Suprapubic skin (tissue), 4 donors: Measurements from ENCODE around the gene GNAI1. TPM values are rescaled to one million over a fixed set of nuclear protein-coding genes. Genes with fewer than 3 reads are reported as not detected.

Source experiments
- DNase-seq, 2 donors: peaks; one replicate each; pipeline ENCODE4 v3.0.0-alpha.2; 2019; ENCODE audit warnings: low spot score in 2 of 2
- H3K27ac ChIP-seq: fragments of 200-600 bp; sonication (generic); one replicate; pipeline ENCODE4 v1.5.1; 2019
- H3K27me3 ChIP-seq: fragments of 200-600 bp; sonication (generic); one replicate; pipeline ENCODE4 v1.5.1; 2019
- H3K36me3 ChIP-seq: fragments of 200-600 bp; sonication (generic); one replicate; pipeline ENCODE4 v1.5.1; 2019
- H3K4me1 ChIP-seq: fragments of 200-600 bp; sonication (generic); one replicate; pipeline ENCODE4 v1.5.1; 2019
- H3K4me3 ChIP-seq: fragments of 200-600 bp; sonication (generic); one replicate; pipeline ENCODE4 v1.5.1; 2019; ENCODE audit warnings: mild to moderate bottlenecking
- H3K9me3 ChIP-seq: fragments of 200-600 bp; sonication (generic); one replicate; pipeline ENCODE4 v1.5.1; 2019
- CTCF ChIP-seq, 2 donors: fragments of 200-600 bp in 1 of 2; fragments of 450-650 bp in 1 of 2; sonication (generic) in 1 of 2; IDR thresholded peaks; one replicate each; pipeline ENCODE4 v1.5.1; 2016 to 2019; ENCODE audit warnings: antibody characterized with exemption in 2 of 2, mild to moderate bottlenecking in 1 of 2, moderate library complexity in 1 of 2
- EP300 ChIP-seq: sonication (generic); formaldehyde crosslinking; IDR thresholded peaks from one replicate; pipeline ENCODE4 v1.6.1; 2017; ENCODE audit warnings: antibody characterized with exemption
- POLR2A ChIP-seq, 2 donors: fragments of 450-650 bp; IDR thresholded peaks; one replicate each; pipeline ENCODE4 v1.6.1; 2017; ENCODE audit warnings: antibody characterized with exemption in 2 of 2, mild to moderate bottlenecking in 2 of 2, moderate library complexity in 2 of 2
- POLR2AphosphoS5 ChIP-seq, 3 donors: sonication (generic); formaldehyde crosslinking; IDR thresholded peaks; one replicate each; pipeline ENCODE4 v1.6.1; 2017; ENCODE audit warnings: antibody characterized with exemption in 3 of 3
- WGBS: methylation state at CpG from one replicate; pipeline ENCODE4 v1.1.5; 2018; 5-methylcytosine and 5-hydroxymethylcytosine counted together
- total RNA-seq, 4 donors: library from RNA; depleted of rRNA; stranded (reverse); fragments of >200 nt; gene quantifications; one replicate each; pipeline ENCODE4 v1.1.0, GENCODE V29; 2016

Gene GNAI1
- total RNA-seq, 4 donors from 2014 or later: 64.9 to 87.9 (median 72.1) TPM

DNA sequence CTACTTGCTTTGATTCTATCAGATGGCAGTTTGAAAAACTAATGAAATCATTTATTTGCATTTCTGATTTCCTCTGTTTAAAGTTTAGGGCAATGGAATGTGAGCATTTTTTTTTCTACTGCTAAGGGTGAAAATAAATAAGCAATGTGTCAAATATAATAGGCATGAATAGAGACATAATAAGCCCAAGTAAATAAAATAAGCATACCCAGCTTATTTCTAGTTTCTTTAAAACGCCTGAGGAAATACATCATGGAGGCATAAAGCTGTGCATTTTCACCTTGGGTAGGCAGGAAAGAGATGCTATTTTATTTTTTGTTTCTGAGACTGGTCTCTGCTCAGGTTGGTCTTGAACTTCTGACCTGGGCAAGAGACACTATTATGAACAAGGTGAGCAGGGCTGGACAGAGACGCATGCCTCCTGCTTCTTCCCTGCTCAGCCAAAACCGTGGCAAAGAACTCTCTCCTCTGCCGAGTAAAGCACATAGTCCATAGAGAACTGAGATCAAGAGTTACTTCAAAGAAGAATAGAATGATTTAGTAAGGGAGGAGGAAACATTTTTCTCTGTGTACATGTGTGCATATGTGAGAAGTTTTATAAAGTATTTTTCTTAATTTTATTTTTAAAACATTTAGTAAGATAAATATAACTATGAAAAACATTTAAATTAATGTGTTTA is 138.1 kb downstream of the GNAI1 start:
- WGBS: 53% methylated on average over 4 of the region's 4 CpGs
- Histone ChIP-seq H3K4me1 (peaks cover 17% of the 10 kb centered on the region), H3K27ac (no peak overlapping the region), H3K27me3 (no peaks in the 10 kb centered on the region), H3K4me3 (no peak overlapping the region), H3K9me3 (no peaks in the 10 kb centered on the region), H3K36me3 (no peaks in the 10 kb centered on the region)
- TF ChIP-seq CTCF (IDR thresholded peaks at IDR 0.05): no peak
- no peak for TF ChIP-seq POLR2A (IDR thresholded peaks at IDR 0.05)
- TF ChIP-seq POLR2AphosphoS5 (IDR thresholded peaks at IDR 0.05): no peak
- no peak for TF ChIP-seq EP300
- DNase-seq: no peak

DNA sequence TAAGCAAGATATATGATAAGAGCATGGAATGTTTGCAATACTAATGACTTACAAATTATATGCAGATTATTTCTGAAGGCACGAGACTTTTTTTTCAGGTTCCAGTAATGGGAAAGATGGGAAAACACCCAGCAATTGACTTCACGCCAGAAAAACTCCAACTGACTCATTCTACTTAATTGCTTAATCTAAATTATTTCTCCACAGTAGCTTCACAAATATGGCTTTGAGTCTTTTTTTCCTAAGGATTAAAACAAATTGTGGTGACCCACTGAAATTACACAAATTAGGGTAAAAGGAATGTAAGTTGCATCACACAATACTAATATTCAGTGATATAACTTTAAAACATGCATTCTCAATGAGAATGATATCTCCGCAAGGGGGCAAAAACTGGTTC is 138.7 kb downstream of the GNAI1 start:
- Histone ChIP-seq H3K36me3 (no peaks in the 10 kb centered on the region), H3K4me1 (peaks cover 24% of the 10 kb centered on the region), H3K9me3 (no peaks in the 10 kb centered on the region), H3K27ac (no peak overlapping the region), H3K4me3 (no peak overlapping the region), H3K27me3 (no peaks in the 10 kb centered on the region)
- DNase-seq: no peak
- TF ChIP-seq POLR2A (IDR thresholded peaks at IDR 0.05) (no peak), EP300 (no peak), POLR2AphosphoS5 (IDR thresholded peaks at IDR 0.05) (no peak), CTCF (IDR thresholded peaks at IDR 0.05) (no peak)
- 50% methylated on average over 3 of the region's 3 CpGs for WGBS

DNA sequence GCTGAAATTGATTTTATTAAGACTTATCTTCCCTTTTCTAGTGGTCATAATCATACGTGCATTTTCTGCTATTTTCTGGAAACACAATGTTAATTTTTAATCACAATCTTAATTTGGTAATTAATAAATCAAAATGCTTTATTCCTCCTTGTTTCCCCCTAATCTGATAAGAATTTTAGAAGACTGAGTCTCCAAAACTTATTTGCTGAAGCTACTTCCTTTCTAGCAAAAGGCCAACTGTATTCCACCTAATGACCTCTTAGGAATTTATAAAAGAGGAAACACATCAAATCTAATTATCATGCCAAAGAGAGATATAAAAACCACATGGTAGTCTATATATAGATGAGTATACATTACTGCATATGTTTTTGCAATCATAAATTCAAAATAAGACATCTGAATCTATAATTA is 140.6 kb downstream of the GNAI1 start:
- DNase-seq: no peak
- 71% methylated on average over 1 of the region's 1 CpG for WGBS
- Histone ChIP-seq H3K27ac (no peak overlapping the region), H3K36me3 (no peaks in the 10 kb centered on the region), H3K4me1 (peaks cover 29% of the 10 kb centered on the region), H3K9me3 (no peaks in the 10 kb centered on the region), H3K27me3 (no peaks in the 10 kb centered on the region), H3K4me3 (no peak overlapping the region)
- no peak for TF ChIP-seq CTCF (IDR thresholded peaks at IDR 0.05)
- no peak for TF ChIP-seq POLR2A (IDR thresholded peaks at IDR 0.05)
- TF ChIP-seq POLR2AphosphoS5 (IDR thresholded peaks at IDR 0.05): no peak
- no peak for TF ChIP-seq EP300
